Heart right ventricle (tissue), 16 donors: Measurements from ENCODE around the gene ALOX5AP. TPM values are rescaled to one million over a fixed set of nuclear protein-coding genes. Genes with fewer than 3 reads are reported as not detected.

Source experiments
- ATAC-seq, 8 donors: fragments of 200-7000 bp; cut with Tn5 transposase; one replicate each; pipeline ENCODE4 v1.9.1; 2020; ENCODE audit warnings: mild to moderate bottlenecking in 8 of 8, moderate library complexity in 8 of 8, moderate number of reproducible peaks in 1 of 8
- DNase-seq, 2 donors: peaks; one replicate each; pipeline ENCODE4 v3.0.0-alpha.2; 2020
- H3K27ac ChIP-seq, 10 donors: fragments of 200-600 bp; sonication (generic) in 2 of 10; one replicate each; pipeline versions ENCODE4 v1.5.0 to v1.8.0; 2020 to 2022; ENCODE audit warnings: mild to moderate bottlenecking in 3 of 10
- H3K27me3 ChIP-seq, 7 donors: fragments of 200-600 bp; one replicate each; pipeline ENCODE4 v1.8.0; 2021 to 2022; ENCODE audit warnings: mild to moderate bottlenecking in 2 of 7
- H3K36me3 ChIP-seq, 9 donors: fragments of 200-600 bp; sonication (generic) in 1 of 9; one replicate each; pipeline versions ENCODE4 v1.5.0 to v1.8.0; 2020 to 2022; ENCODE audit warnings: mild to moderate bottlenecking in 2 of 9
- H3K4me1 ChIP-seq, 9 donors: fragments of 200-600 bp; sonication (generic) in 1 of 9; one replicate each; pipeline versions ENCODE4 v1.5.0 to v1.8.0; 2020 to 2022; ENCODE audit warnings: mild to moderate bottlenecking in 4 of 9
- H3K4me3 ChIP-seq, 10 donors: fragments of 200-600 bp; sonication (generic) in 2 of 10; one replicate each; pipeline versions ENCODE4 v1.5.0 to v1.8.0; 2020 to 2022; ENCODE audit warnings: mild to moderate bottlenecking in 7 of 10, moderate library complexity in 2 of 10
- H3K9me3 ChIP-seq, 11 donors: fragments of 200-600 bp in 10 of 11; sonication (generic) in 2 of 11; one replicate each; pipeline versions ENCODE4 v1.5.0 to v1.8.0; 2013 to 2022; ENCODE audit warnings: mild to moderate bottlenecking in 2 of 11, control low read depth in 1 of 11, moderate library complexity in 1 of 11
- CTCF ChIP-seq, 9 donors: fragments of 200-600 bp; sonication (generic) in 2 of 9; IDR thresholded peaks; one replicate each; pipeline versions ENCODE4 v1.5.0 to v1.8.0; 2021 to 2022; ENCODE audit warnings: antibody characterized with exemption in 9 of 9, mild to moderate bottlenecking in 5 of 9, moderate library complexity in 1 of 9
- whole genome bisulfite sequencing, 2 donors: extraction: QIAGEN DNeasy Blood & Tissue Kit; methylation state at CpG; one replicate each; pipeline ENCODE4 v1.1.7; 2013; ENCODE audit warnings: inconsistent platforms in 1 of 2; 5-methylcytosine and 5-hydroxymethylcytosine counted together
- intact Hi-C, 10 donors: fragments of 100-400 bp; cut with DNase I; formaldehyde crosslinking; loops; one replicate each; pipeline versions ENCODE4 v1.11.1 to v1.14.2; 2022
- polyA plus RNA-seq, 2 donors: library from polyadenylated mRNA; stranded (reverse); fragments of 200-250 nt; gene quantifications; one replicate each; pipeline ENCODE4 v1.2.3, GENCODE V29; 2013
- total RNA-seq, 10 donors: library from RNA; stranded (reverse); fragmentation: NEBNext Ultra II Directional in 3 of 10; extraction: Animal tissue kit (Norgen Biotek cat#: 25700) in 3 of 10; gene quantifications; one replicate each; pipeline versions ENCODE4 v1.2.1 to v1.2.4, GENCODE V29; 2021 to 2023
- donor health status: Arrhythmogenic right ventricular cardiomyopathy.
- donor health status: ischemic (EF 13 %, LVEDD 7.1; RV severe dilation, severe dysfunction).
- donor health status: healthy with polysubstance abuse.
- donor health status: DM: no; HTN: yes; CAD: no.
- donor health status: DM: no; HTN: no; CAD: no.
- donor health status: ischemic (EF 25% LVEDD 6.9; RV normal size, moderate dysfunction).
- donor health status: ischemic (EF 25% LVEDD 5.7; RV mildly dilated, moderate dysfunction).
- donor health status: healthy.
- donor health status: DM: yes; HTN: yes; CAD: no.
- donor health status: Ischemic cardiomyopathy.
- donor health status: ischemic (EF 35%, LVEDD 5.7; RV mildly dilated, moderate dysfunction).
- donor health status: nonischemic (EF 11% LVEDD 7.7; RV severe dilation, severe dysfunction).
- donor health status: DM: yes; HTN: yes; CAD: no.
- donor health status: PGD.
- donor health status: ischemic (EF 29% LVEDD 5.4; RV normal size, mild dysfunction).
- donor health status: nonischemic (EF 23%, LVEDD 6.1; RV moderate dilation, normal function).

Gene ALOX5AP
- total and polyA plus RNA-seq, 12 donors: 0.95 to 19.5 (median 4.6) TPM

- no peak overlapping the region for H3K4me3 ChIP-seq
- peaks cover 0 to 60% (median 0%) of the 10 kb centered on the region in 9 donors for H3K36me3 ChIP-seq
- intact Hi-C loops: no loop called here
- ATAC-seq (peak; percentile 73 to 97 (median 86)), DNase-seq (peak; percentile 27 to 39)
- no peak for TF ChIP-seq CTCF (IDR thresholded peaks at IDR 0.05)
- WGBS, 2 donors: 35 to 38% methylated on average over 11 of the region's 11 CpGs
- H3K27ac ChIP-seq: peak overlapping the region in 6 of 10 donors; percentile 1 to 67 (median 40)
- H3K4me1 ChIP-seq: peaks cover 0 to 27% (median 15%) of the 10 kb centered on the region in 9 donors
- peaks cover 0 to 3% (median 0%) of the 10 kb centered on the region in 7 donors for H3K27me3 ChIP-seq
- H3K9me3 ChIP-seq: no peaks in the 10 kb centered on the region
Observed at GRCh38 chr13:30752201-30752797, 17.0 kb downstream of the ALOX5AP start.

- TF ChIP-seq CTCF (IDR thresholded peaks at IDR 0.05): no peak
- H3K27ac ChIP-seq: peak overlapping the region in 1 of 10 donors; percentile 49
- DNase-seq: no peak
- H3K27me3 ChIP-seq: peaks cover 0 to 3% (median 0%) of the 10 kb centered on the region in 7 donors
- peaks cover 0 to 29% (median 14%) of the 10 kb centered on the region in 9 donors for H3K4me1 ChIP-seq
- WGBS, 2 donors: 78 to 82% methylated on average over 8 of the region's 8 CpGs
- no peak overlapping the region for H3K4me3 ChIP-seq
- H3K36me3 ChIP-seq: peaks cover 0 to 63% (median 0%) of the 10 kb centered on the region in 9 donors
- H3K9me3 ChIP-seq: no peaks in the 10 kb centered on the region
- intact Hi-C loops: no loop called here
- ATAC-seq: peak in 1 of 8 donors; percentile 28
Observed at GRCh38 chr13:30753030-30753616, 17.8 kb downstream of the ALOX5AP start.

- ATAC-seq (no peak), DNase-seq (no peak)
- no peak overlapping the region for H3K27ac ChIP-seq
- 88 to 90% methylated on average over 12 of the region's 12 CpGs for WGBS, 2 donors
- H3K9me3 ChIP-seq: no peaks in the 10 kb centered on the region
- peaks cover 0 to 50% (median 0%) of the 10 kb centered on the region in 9 donors for H3K36me3 ChIP-seq
- TF ChIP-seq CTCF (IDR thresholded peaks at IDR 0.05): no peak
- no peak overlapping the region for H3K4me3 ChIP-seq
- H3K4me1 ChIP-seq: peaks cover 0 to 25% (median 14%) of the 10 kb centered on the region in 9 donors
- intact Hi-C loops: no loop called here
- peaks cover 0 to 6% (median 0%) of the 10 kb centered on the region in 7 donors for H3K27me3 ChIP-seq
Observed at GRCh38 chr13:30755678-30756077, 20.3 kb downstream of the ALOX5AP start.

DNA sequence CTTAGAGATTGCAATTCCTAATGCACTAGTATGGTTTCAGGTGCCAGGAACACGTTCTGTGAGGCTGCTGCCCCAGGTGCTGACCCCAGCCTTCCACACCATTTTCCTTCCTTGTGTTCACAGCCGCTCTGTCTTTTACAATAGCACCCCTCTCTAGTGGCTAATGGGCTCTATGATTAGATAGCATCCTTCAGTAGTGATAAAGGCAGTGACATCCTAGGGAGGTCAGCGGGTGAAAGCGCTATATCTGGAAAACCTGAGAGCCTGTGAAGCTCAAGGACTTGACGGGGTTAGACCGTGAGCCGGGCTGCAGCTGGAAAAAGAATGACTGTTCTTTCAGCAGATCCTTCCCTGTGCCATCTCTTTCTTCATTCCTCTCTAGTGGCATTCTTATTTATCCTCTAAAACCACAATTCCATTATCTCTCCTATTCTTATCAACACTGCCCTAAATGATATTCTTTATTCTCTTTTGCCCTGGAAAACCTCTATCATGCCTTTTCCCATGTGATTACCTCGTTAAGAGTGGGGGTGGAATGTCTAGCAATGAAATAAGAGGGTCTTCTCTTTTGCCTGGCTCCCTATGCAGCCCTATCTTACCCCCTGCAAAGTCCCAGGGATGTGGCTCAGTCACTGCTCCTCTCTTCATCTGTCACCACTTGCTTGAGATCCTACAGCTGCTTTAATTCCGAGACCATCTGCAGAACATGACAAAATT lies 21.8 kb downstream of the ALOX5AP start:
- no peak for TF ChIP-seq CTCF (IDR thresholded peaks at IDR 0.05)
- H3K27ac ChIP-seq: no peak overlapping the region
- WGBS, 2 donors: 17 to 37% methylated on average over 9 of the region's 9 CpGs
- intact Hi-C loops: no loop called here
- peaks cover 0 to 19% (median 10%) of the 10 kb centered on the region in 9 donors for H3K4me1 ChIP-seq
- H3K36me3 ChIP-seq: peaks cover 0 to 44% (median 0%) of the 10 kb centered on the region in 9 donors
- peaks cover 0 to 6% (median 0%) of the 10 kb centered on the region in 7 donors for H3K27me3 ChIP-seq
- H3K9me3 ChIP-seq: no peaks in the 10 kb centered on the region
- DNase-seq: no peak
- no peak overlapping the region for H3K4me3 ChIP-seq
- ATAC-seq: no peak
